ENCODE results near the gene ROR2. TPM values are rescaled to one million over a fixed set of nuclear protein-coding genes. Genes with fewer than 3 reads are reported as not detected.
A peak's percentile ranks its signal among the peaks of the same experiment; 100 is the strongest.
"Not testable (repeated sequence)": the region's sequence is repeated elsewhere in the genome, so short reads cannot be mapped to it uniquely, and the experiment has no call there.

The ROR2 gene
- total RNA-seq, 1 experiment from 2014 or later: not detected

DNA sequence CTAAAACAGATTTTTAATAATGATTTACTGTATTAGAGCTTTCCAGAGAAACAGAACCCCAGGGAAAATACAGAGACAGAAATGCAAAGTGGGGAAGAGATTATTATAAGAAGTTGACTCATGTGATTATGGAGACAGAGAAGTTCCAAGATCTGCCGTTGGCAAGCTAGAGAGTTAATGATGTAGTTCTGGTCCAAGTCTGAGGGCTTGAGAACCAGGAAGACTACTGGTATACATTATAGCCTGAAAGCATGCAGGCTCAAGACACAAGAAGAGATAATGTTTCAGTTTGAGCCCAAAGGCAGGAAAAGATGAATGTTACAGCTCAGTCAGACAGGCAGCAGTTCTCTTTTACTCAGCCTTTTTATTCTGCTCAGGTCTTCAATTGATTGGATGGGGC, 427.5 kb downstream of the ROR2 start:
- no peaks in the 10 kb centered on the region for H3K36me3 ChIP-seq
- H3K27ac ChIP-seq: no peak overlapping the region
- H3K4me3 ChIP-seq: no peak overlapping the region
- DNase-seq: no peak
- no peaks in the 10 kb centered on the region for H3K4me1 ChIP-seq
- no peaks in the 10 kb centered on the region for H3K9me3 ChIP-seq (replicated peaks)
- H3K27me3 ChIP-seq: no peaks in the 10 kb centered on the region

GRCh38 chr9:91519520-91520277, 430.3 kb downstream of the ROR2 start:
- Histone ChIP-seq H3K4me1 (no peaks in the 10 kb centered on the region), H3K9me3 (replicated peaks) (no peaks in the 10 kb centered on the region), H3K4me3 (no peak overlapping the region), H3K27me3 (no peaks in the 10 kb centered on the region), H3K27ac (no peak overlapping the region), H3K36me3 (no peaks in the 10 kb centered on the region)
- DNase-seq: no peak

DNA sequence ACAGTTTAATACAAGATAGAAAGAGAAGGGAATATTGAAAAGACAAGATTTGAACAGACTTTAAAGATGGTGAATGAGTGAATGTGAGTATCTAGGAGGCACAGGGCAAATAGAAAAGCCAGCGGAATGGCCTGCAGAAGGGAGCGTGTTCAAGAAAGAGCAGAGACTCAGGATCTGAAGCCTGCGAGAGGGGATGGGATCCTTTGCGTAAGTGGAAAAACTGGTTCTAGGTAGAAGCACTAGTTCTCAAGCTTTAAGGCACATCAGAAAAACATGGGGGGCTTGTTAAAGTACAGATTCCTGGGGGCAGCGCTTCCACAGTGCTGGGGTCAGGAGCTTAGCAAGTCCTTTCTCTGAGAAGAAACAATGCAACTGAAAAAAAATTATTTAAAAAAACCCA, 431.6 kb downstream of the ROR2 start:
- no peak overlapping the region for H3K27ac ChIP-seq
- H3K27me3 ChIP-seq: no peaks in the 10 kb centered on the region
- no peak for DNase-seq
- H3K4me3 ChIP-seq: no peak overlapping the region
- H3K9me3 ChIP-seq (replicated peaks): no peaks in the 10 kb centered on the region
- H3K4me1 ChIP-seq: no peaks in the 10 kb centered on the region
- H3K36me3 ChIP-seq: no peaks in the 10 kb centered on the region

DNA sequence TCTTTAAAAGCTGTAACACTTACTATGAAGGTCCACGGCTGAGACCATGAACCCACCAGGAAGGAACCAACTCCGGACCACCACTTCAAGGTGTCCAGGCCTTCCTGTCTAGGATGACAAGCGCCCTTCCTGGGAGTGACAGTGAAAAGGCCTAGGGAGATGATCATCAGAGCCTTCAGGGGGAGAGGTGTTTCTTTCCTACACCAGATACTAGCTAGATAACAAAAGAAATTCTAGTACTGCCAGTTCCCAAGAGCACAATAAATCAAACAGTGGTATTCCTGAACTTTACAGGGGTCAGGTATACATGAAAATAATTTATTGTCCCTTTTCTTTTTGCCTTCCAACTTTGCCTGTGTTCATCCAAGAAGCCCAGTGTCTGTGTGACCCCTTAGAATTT, 432.2 kb downstream of the ROR2 start:
- Histone ChIP-seq H3K4me3 (no peak overlapping the region), H3K4me1 (no peaks in the 10 kb centered on the region), H3K27me3 (no peaks in the 10 kb centered on the region), H3K36me3 (no peaks in the 10 kb centered on the region), H3K9me3 (replicated peaks) (no peaks in the 10 kb centered on the region), H3K27ac (no peak overlapping the region)
- DNase-seq: no peak

DNA sequence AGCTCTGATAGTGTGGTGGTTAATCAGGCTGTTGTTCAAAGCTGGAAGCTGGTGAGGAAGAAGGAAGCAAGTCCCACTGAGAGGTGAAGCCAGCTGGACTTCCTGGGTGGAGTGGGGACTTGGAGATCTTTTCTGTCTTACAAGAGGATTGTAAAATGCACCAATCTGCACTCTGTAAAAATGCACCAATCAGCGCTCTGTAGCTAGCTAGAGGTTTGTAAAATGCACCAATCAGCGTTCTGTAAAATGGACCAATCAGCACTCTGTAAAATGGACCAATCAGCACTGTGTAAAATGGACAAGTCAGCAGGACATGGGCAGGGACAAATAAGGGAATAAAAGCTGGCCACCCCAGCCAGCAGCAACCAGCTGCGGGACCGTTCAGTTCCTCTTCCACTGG, 432.7 kb downstream of the ROR2 start:
- not testable (repeated sequence) for DNase-seq, H3K4me3 ChIP-seq, H3K36me3 ChIP-seq

GRCh38 chr9:91516777-91517176, 433.3 kb downstream of the ROR2 start:
- DNase-seq: no peak
- H3K27me3 ChIP-seq: no peaks in the 10 kb centered on the region
- H3K27ac ChIP-seq: no peak overlapping the region
- no peaks in the 10 kb centered on the region for H3K36me3 ChIP-seq
- H3K4me1 ChIP-seq: no peaks in the 10 kb centered on the region
- H3K4me3 ChIP-seq: no peak overlapping the region
- H3K9me3 ChIP-seq (replicated peaks): no peaks in the 10 kb centered on the region

More for the DNA sequence above, 432.7 kb downstream of the ROR2 start:
- not testable (repeated sequence) for H3K9me3 ChIP-seq (replicated peaks); H3K4me1 ChIP-seq; H3K27ac ChIP-seq; H3K27me3 ChIP-seq

- Histone ChIP-seq H3K36me3 (no peaks in the 10 kb centered on the region), H3K9me3 (replicated peaks) (no peaks in the 10 kb centered on the region), H3K4me1 (no peaks in the 10 kb centered on the region), H3K4me3 (no peak overlapping the region), H3K27ac (no peak overlapping the region), H3K27me3 (no peaks in the 10 kb centered on the region)
- DNase-seq: no peak
Measured at GRCh38 chr9:91516081-91516480, 433.9 kb downstream of the ROR2 start.

- Histone ChIP-seq H3K9me3 (replicated peaks) (no peaks in the 10 kb centered on the region), H3K36me3 (no peaks in the 10 kb centered on the region), H3K27me3 (no peaks in the 10 kb centered on the region), H3K4me1 (no peaks in the 10 kb centered on the region), H3K4me3 (no peak overlapping the region), H3K27ac (no peak overlapping the region)
- peak in 1 of 2 experiments; percentile 26 for DNase-seq
Measured at GRCh38 chr9:91515074-91515687, 434.8 kb downstream of the ROR2 start.

Other genes with a start within 250 kb of the ROR2 start
- gene SPTLC1, start 165.2 kb upstream of the ROR2 start, total RNA-seq (2014; rRNA removed; shearing (Covaris generic)): 112 and 121 TPM in 2 replicates

Data from SJCRH30 (cell line).